Measurements from ENCODE around the gene RSPO1.

RSPO1 gene

DNA sequence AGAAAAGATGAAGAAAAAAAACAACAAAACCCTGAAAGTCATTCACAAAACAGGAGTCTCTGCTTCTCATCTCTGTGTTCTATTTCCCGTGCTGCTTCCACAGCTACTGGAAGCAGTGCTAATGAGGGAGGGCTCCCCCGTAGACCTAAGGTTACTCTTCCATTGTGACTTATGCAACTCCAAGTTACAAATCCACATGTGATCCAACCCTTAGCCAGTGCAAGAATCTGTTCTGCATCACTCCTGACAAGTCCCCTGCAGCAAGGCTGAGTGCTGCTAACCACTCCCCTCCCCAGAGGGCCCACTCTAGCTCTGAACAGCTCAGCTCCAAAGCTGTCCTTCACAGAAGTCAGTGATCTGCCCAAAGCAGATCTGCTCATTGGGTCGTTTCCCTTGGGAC, 67.7 kb downstream of the RSPO1 start:
- no peak for DNase-seq (ENCODE audit: low read depth in 2 of 2)

- DNase-seq (ENCODE audit: low read depth in 2 of 2): no peak
Observed at GRCh38 chr1:37564892-37565291, 69.8 kb downstream of the RSPO1 start.

DNA sequence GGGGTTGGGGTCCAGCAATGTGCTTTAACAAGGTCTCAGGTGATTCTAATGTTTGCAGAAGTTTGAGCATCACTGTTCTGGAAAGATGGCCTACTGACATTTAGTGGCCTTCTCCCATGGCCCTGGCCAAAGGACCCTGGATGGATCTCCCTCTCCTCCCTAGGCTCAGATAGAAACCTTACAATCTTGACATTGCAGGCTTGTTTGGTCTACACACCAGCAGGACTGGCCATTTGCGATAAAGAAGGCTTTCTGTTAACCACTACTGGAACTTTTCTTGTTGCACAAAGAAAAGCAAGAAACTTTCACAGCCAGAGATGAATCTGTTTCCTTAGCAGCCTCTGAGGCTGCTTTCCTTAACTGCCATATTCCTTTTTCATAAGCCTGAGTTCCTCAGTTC, 71.7 kb downstream of the RSPO1 start:
- no peak for DNase-seq (ENCODE audit: low read depth in 2 of 2)
